H9 (cell line): Measurements from ENCODE around the gene ACOT11. TPM values are rescaled to one million over a fixed set of nuclear protein-coding genes. Genes with fewer than 3 reads are reported as not detected.

ENCODE experiments used
- DNase-seq: peaks from one replicate; pipeline ENCODE4 v3.0.0-alpha.2; 2017
- H2AFZ ChIP-seq: one replicate; pipeline ENCODE4 v1.6.1; 2013; ENCODE audit warnings: mild to moderate bottlenecking, low read length, control low read depth, moderate library complexity
- H2AK5ac ChIP-seq: 2 replicates; pipeline ENCODE4 v1.6.1; 2013; ENCODE audit warnings: low read length, control low read depth, mixed read lengths; ENCODE audit not compliant: insufficient read length
- H2BK120ac ChIP-seq: one replicate; pipeline ENCODE4 v1.6.1; 2013; ENCODE audit warnings: low read depth, mild to moderate bottlenecking, low read length, control low read depth, inconsistent platforms; ENCODE audit not compliant: poor library complexity, severe bottlenecking
- H2BK12ac ChIP-seq: 2 replicates; pipeline ENCODE4 v1.6.1; 2013; ENCODE audit warnings: low read length, control low read depth, mixed read lengths, low read depth; ENCODE audit not compliant: insufficient read length
- H2BK15ac ChIP-seq: 2 replicates; pipeline ENCODE4 v1.6.1; 2013; ENCODE audit warnings: low read depth, low read length, control low read depth
- H2BK20ac ChIP-seq: one replicate; pipeline ENCODE4 v1.6.1; 2013; ENCODE audit warnings: low read depth, mild to moderate bottlenecking, low read length, control low read depth, inconsistent platforms; ENCODE audit not compliant: poor library complexity, severe bottlenecking
- H2BK5ac ChIP-seq: 2 replicates; pipeline ENCODE4 v1.6.1; 2013; ENCODE audit warnings: low read length, control low read depth, mixed read lengths; ENCODE audit not compliant: insufficient read length
- H3K14ac ChIP-seq: 2 replicates; pipeline ENCODE4 v1.6.1; 2013; ENCODE audit warnings: low read length, control low read depth; ENCODE audit not compliant: insufficient read depth
- H3K18ac ChIP-seq: 2 replicates; pipeline ENCODE4 v1.6.1; 2013; ENCODE audit warnings: low read depth, mild to moderate bottlenecking, mixed read lengths, low read length, control low read depth; ENCODE audit not compliant: insufficient read length
- H3K23ac ChIP-seq: 2 replicates; pipeline ENCODE4 v1.6.1; 2013; ENCODE audit warnings: low read length, control low read depth, mixed read lengths, low read depth; ENCODE audit not compliant: insufficient read length
- H3K23me2 ChIP-seq: 2 replicates; pipeline ENCODE4 v1.6.1; 2013; ENCODE audit warnings: low read depth, mild to moderate bottlenecking, mixed read lengths, low read length, control low read depth; ENCODE audit not compliant: insufficient read length, poor library complexity, severe bottlenecking
- H3K27ac ChIP-seq: 2 replicates; pipeline ENCODE4 v1.5.1; 2013; ENCODE audit warnings: low read length, control low read depth, mixed read lengths, low read depth; ENCODE audit not compliant: insufficient read length
- H3K27me3 ChIP-seq: 2 replicates; pipeline ENCODE4 v1.6.1; 2013; ENCODE audit warnings: low read length, control low read depth, inconsistent platforms; ENCODE audit not compliant: insufficient read depth
- H3K4ac ChIP-seq: 2 replicates; pipeline ENCODE4 v1.6.1; 2013; ENCODE audit warnings: low read depth, mild to moderate bottlenecking, control low read depth, inconsistent platforms, low read length, moderate library complexity
- H3K4me1 ChIP-seq: 2 replicates; pipeline ENCODE4 v1.6.1; 2013; ENCODE audit warnings: low read length, control low read depth, inconsistent platforms; ENCODE audit not compliant: insufficient read depth
- H3K4me2 ChIP-seq: 2 replicates; pipeline ENCODE4 v1.6.1; 2013; ENCODE audit warnings: low read length, control low read depth, mixed read lengths; ENCODE audit not compliant: insufficient read length, insufficient read depth
- H3K56ac ChIP-seq: 2 replicates; pipeline ENCODE4 v1.6.1; 2013; ENCODE audit warnings: low read depth, mild to moderate bottlenecking, mixed read lengths, low read length, control low read depth; ENCODE audit not compliant: insufficient read length
- H3K79me1 ChIP-seq: 2 replicates; pipeline ENCODE4 v1.6.1; 2013; ENCODE audit warnings: low read depth, mild to moderate bottlenecking, moderate library complexity, low read length, control low read depth, inconsistent platforms; ENCODE audit not compliant: insufficient read depth, poor library complexity, severe bottlenecking
- H3K79me2 ChIP-seq: 2 replicates; pipeline ENCODE4 v1.6.1; 2013; ENCODE audit warnings: low read length, control low read depth, inconsistent platforms; ENCODE audit not compliant: insufficient read depth
- H3K9ac ChIP-seq: 2 replicates; pipeline ENCODE4 v1.6.1; 2013; ENCODE audit warnings: low read length, control low read depth, mixed read lengths; ENCODE audit not compliant: insufficient read length; ENCODE audit errors: extremely low read depth
- H3K9me3 ChIP-seq: one replicate; pipeline ENCODE4 v1.6.1; 2013; ENCODE audit warnings: low read depth, low read length, inconsistent platforms; ENCODE audit not compliant: control insufficient read depth
- H3T11ph ChIP-seq: one replicate; pipeline ENCODE4 v1.6.1; 2013; ENCODE audit warnings: mild to moderate bottlenecking, low read length, control low read depth, inconsistent platforms
- H4K20me1 ChIP-seq: one replicate; pipeline ENCODE4 v1.6.1; 2013; ENCODE audit not compliant: control insufficient read depth, insufficient read length, insufficient read depth
- H4K5ac ChIP-seq: 2 replicates; pipeline ENCODE4 v1.6.1; 2013; ENCODE audit warnings: low read depth, mild to moderate bottlenecking, mixed read lengths, low read length, control low read depth; ENCODE audit not compliant: insufficient read length
- H4K8ac ChIP-seq: replicated peaks from 2 replicates; pipeline ENCODE4 v1.6.1; 2013; ENCODE audit warnings: low read length, control low read depth, mixed read lengths, low read depth; ENCODE audit not compliant: insufficient read length
- H4K91ac ChIP-seq: 2 replicates; pipeline ENCODE4 v1.6.1; 2013; ENCODE audit warnings: low read depth, mild to moderate bottlenecking, moderate library complexity, mixed read lengths, low read length, control low read depth; ENCODE audit not compliant: insufficient read length
- H3K27ac Mint-ChIP-seq, 3 experiments: 2 replicates in 2 of 3; 3 replicates in 1 of 3; pipeline ENCODE4 v1.8.0; 2020 to 2021; ENCODE audit warnings: mixed read lengths in 3 of 3, mild to moderate bottlenecking in 1 of 3, moderate library complexity in 1 of 3
- H3K27me3 Mint-ChIP-seq: 2 replicates; pipeline ENCODE4 v1.8.0; 2021; ENCODE audit warnings: low read depth, mild to moderate bottlenecking, moderate library complexity, mixed read lengths
- H3K36me3 Mint-ChIP-seq, 3 experiments: 2 replicates in 2 of 3; 3 replicates in 1 of 3; pipeline ENCODE4 v1.8.0; 2020 to 2021; ENCODE audit warnings: low read depth in 3 of 3, mixed read lengths in 3 of 3; ENCODE audit not compliant: insufficient read depth in 1 of 3
- H3K4me1 Mint-ChIP-seq, 2 experiments: 2 replicates each; pipeline ENCODE4 v1.8.0; 2020; ENCODE audit warnings: mixed read lengths in 2 of 2
- H3K4me3 Mint-ChIP-seq, 2 experiments: 2 replicates in 1 of 2; 3 replicates in 1 of 2; pipeline ENCODE4 v1.8.0; 2020 to 2021; ENCODE audit warnings: mild to moderate bottlenecking in 2 of 2, mixed read lengths in 2 of 2, moderate library complexity in 1 of 2
- H3K9me3 Mint-ChIP-seq, 2 experiments: 2 replicates in 1 of 2; 3 replicates in 1 of 2; pipeline ENCODE4 v1.8.0; 2020; ENCODE audit warnings: mild to moderate bottlenecking in 2 of 2, mixed read lengths in 2 of 2, moderate library complexity in 1 of 2
- WGBS: extraction: QIAGEN DNeasy Blood & Tissue Kit; methylation state at CpG from one replicate; pipeline ENCODE4 v1.1.7; 2013; ENCODE audit warnings: missing lambda C conversion rate, low lambda C conversion rate, mixed read lengths; ENCODE audit not compliant: insufficient read length; ENCODE audit errors: extremely low coverage; 5-methylcytosine and 5-hydroxymethylcytosine counted together
- total RNA-seq: library from RNA; stranded (reverse); gene quantifications from 2 replicates; pipeline ENCODE4 v1.2.1, GENCODE V29; 2021
- TF ChIP-seq, protein P1 (sequence below): fragments of 200-600 bp; sonication (generic); conservative IDR thresholded peaks from 3 replicates; pipeline ENCODE4 v1.8.0; 2021; ENCODE audit warnings: antibody characterized with exemption, mild to moderate bottlenecking

The ACOT11 gene
- total RNA-seq, 1 experiment from 2014 or later, result 4.0 TPM

- Histone ChIP-seq H4K8ac (no peak overlapping the region), H3K27ac (no peak overlapping the region), H3K9ac (no peak overlapping the region), H3K4me2 (peak overlapping the region; percentile 45), H2BK5ac (no peak overlapping the region), H3K27me3 (no peaks in the 10 kb centered on the region), H2BK12ac (no peak overlapping the region), H4K91ac (no peak overlapping the region), H3T11ph (no peak overlapping the region), H3K23me2 (peaks cover 6% of the 10 kb centered on the region), H3K14ac (no peak overlapping the region), H3K56ac (no peak overlapping the region), H3K4ac (no peak overlapping the region), H3K23ac (no peak overlapping the region), H4K20me1 (no peaks in the 10 kb centered on the region), H3K4me1 (no peaks in the 10 kb centered on the region), H3K9me3 (no peaks in the 10 kb centered on the region), H4K5ac (no peak overlapping the region), H2BK120ac (no peak overlapping the region), H3K79me2 (no peaks in the 10 kb centered on the region), H2AK5ac (no peak overlapping the region), H2BK15ac (no peak overlapping the region), H3K79me1 (no peaks in the 10 kb centered on the region), H3K18ac (peak overlapping the region; percentile 37), H2AFZ (no peak overlapping the region), H2BK20ac (no peak overlapping the region)
- peak overlapping the region in 1 of 3 experiments; percentile 68; a peak in 2 of 7 replicates for H3K27ac Mint-ChIP-seq
- no peaks in the 10 kb centered on the region for H3K36me3 Mint-ChIP-seq
- no CpG with 5 or more reads among the region's 9 CpGs for WGBS
- H3K27me3 Mint-ChIP-seq, result peaks cover 24% of the 10 kb centered on the region
- H3K9me3 Mint-ChIP-seq, result no peaks in the 10 kb centered on the region
- no peak for DNase-seq
- TF ChIP-seq, protein P1, sequence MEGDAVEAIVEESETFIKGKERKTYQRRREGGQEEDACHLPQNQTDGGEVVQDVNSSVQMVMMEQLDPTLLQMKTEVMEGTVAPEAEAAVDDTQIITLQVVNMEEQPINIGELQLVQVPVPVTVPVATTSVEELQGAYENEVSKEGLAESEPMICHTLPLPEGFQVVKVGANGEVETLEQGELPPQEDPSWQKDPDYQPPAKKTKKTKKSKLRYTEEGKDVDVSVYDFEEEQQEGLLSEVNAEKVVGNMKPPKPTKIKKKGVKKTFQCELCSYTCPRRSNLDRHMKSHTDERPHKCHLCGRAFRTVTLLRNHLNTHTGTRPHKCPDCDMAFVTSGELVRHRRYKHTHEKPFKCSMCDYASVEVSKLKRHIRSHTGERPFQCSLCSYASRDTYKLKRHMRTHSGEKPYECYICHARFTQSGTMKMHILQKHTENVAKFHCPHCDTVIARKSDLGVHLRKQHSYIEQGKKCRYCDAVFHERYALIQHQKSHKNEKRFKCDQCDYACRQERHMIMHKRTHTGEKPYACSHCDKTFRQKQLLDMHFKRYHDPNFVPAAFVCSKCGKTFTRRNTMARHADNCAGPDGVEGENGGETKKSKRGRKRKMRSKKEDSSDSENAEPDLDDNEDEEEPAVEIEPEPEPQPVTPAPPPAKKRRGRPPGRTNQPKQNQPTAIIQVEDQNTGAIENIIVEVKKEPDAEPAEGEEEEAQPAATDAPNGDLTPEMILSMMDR, result no peak
- H3K4me3 Mint-ChIP-seq, result peak overlapping the region; percentile 55 to 74
- H3K4me1 Mint-ChIP-seq, result peaks cover 29 to 32% of the 10 kb centered on the region in 2 experiments
Observed at GRCh38 chr1:54499097-54499359, 49.0 kb upstream of the ACOT11 start.
